NT2/D1 (cell line): ENCODE results near the gene PLD1.

ENCODE experiments used
- SUZ12 ChIP-seq: IDR thresholded peaks from 2 replicates; pipeline ENCODE4 v1.6.1; 2011; ENCODE audit not compliant: insufficient read length, insufficient read depth; ENCODE audit errors: extremely low read depth
- ZNF274 ChIP-seq: IDR thresholded peaks from 2 replicates; pipeline ENCODE4 v1.6.1; 2011; ENCODE audit warnings: mild to moderate bottlenecking, low read depth, low read length

DNA sequence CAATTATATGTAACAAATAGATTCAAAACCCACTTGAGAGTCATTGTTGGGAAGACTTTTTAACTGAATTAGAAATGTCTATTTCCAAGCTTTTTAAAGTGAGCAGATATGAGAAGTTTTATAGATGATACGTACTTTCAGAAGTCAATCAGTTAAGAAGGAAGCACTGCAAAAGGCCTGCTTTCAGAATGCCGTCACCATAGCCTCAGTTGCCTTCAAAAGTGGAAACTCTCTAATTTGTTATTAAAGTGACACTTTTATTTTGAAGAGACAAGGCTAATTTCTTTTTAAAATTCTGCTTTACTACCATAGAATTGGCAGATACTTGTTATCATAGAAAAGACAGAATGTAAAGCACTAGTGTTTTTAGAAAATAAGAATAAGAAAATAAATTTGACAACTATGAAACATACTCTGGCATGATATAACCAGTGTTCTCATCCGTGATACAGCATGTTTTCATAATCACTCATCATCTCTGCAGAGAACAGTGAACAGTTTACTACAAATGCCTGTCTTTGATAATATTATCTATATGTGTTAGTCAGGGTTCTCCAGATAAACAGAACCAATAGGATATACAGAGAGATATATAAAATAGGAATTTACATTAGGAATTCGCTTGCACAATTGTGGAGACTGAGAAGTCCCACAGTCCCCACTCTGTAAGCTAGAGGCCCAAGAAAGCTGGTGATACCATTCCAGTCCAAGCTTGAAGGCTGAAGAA, 7.0 kb upstream of the PLD1 start:
- TF ChIP-seq SUZ12 (no peak), ZNF274 (no peak)
